Ishikawa (cell line): ENCODE results near the gene PRKCB.

Source experiments
- CEBPB ChIP-seq: IDR thresholded peaks from 2 replicates; pipeline ENCODE4 v1.6.1; 2012
- CREB1 ChIP-seq: IDR thresholded peaks from 2 replicates; pipeline ENCODE4 v1.6.1; 2012; ENCODE audit warnings: low read depth
- EGR1 ChIP-seq: IDR thresholded peaks from 2 replicates; pipeline ENCODE4 v1.6.1; 2012
- EP300 ChIP-seq: IDR thresholded peaks from 2 replicates; pipeline ENCODE4 v1.6.1; 2012; ENCODE audit warnings: borderline replicate concordance
- FOXM1 ChIP-seq: IDR thresholded peaks from 2 replicates; pipeline ENCODE4 v1.6.1; 2012; ENCODE audit warnings: low read depth, borderline replicate concordance
- NFIC ChIP-seq: IDR thresholded peaks from 2 replicates; pipeline ENCODE4 v1.6.1; 2012
- RAD21 ChIP-seq: IDR thresholded peaks from 2 replicates; pipeline ENCODE4 v1.6.1; 2012; ENCODE audit warnings: low read depth
- TAF1 ChIP-seq: IDR thresholded peaks from 2 replicates; pipeline ENCODE4 v1.6.1; 2012; ENCODE audit warnings: low read depth, mild to moderate bottlenecking
- TCF12 ChIP-seq: IDR thresholded peaks from 2 replicates; pipeline ENCODE4 v1.6.1; 2012; ENCODE audit warnings: low read depth
- TEAD4 ChIP-seq: IDR thresholded peaks from 2 replicates; pipeline ENCODE4 v1.6.1; 2012
- YY1 ChIP-seq: IDR thresholded peaks from 2 replicates; pipeline ENCODE4 v1.6.1; 2012; ENCODE audit warnings: low read depth
- ZBTB7A ChIP-seq: IDR thresholded peaks from 2 replicates; pipeline ENCODE4 v1.6.1; 2012; ENCODE audit warnings: low read depth
- TF ChIP-seq, protein P1 (sequence below): IDR thresholded peaks from 2 replicates; pipeline ENCODE4 v1.6.1; 2012
- TF ChIP-seq, protein P2 (sequence below): IDR thresholded peaks from 2 replicates; pipeline ENCODE4 v1.6.1; 2012
- TF ChIP-seq, protein P3 (sequence below): IDR thresholded peaks from 2 replicates; pipeline ENCODE4 v1.6.1; 2012; ENCODE audit warnings: low read depth, mild to moderate bottlenecking

The PRKCB gene

DNA sequence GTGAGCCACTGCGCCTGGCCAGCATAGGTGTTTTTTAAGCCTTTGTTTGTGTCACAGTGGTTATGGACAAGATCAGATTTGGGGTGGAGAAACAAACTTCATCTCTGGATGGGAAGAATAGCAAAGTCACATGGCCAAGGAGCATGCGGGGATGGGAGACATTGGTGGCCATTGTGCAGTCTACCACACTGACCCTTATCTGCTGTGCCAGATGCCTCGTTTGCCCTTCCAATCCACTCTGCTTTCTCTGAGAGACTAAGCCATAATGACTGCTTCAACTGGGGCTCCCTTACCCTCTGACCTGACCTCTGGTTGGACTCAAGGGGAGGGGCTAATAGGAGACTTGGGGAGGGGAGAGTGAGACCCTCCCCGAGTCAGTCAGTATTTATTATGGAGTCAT lies 166.8 kb downstream of the PRKCB start:
- TF ChIP-seq NFIC = no peak
- no peak for TF ChIP-seq EP300
- no peak for TF ChIP-seq EGR1
- TF ChIP-seq CREB1 = no peak
- TF ChIP-seq TCF12 = no peak
- TF ChIP-seq, protein P1, sequence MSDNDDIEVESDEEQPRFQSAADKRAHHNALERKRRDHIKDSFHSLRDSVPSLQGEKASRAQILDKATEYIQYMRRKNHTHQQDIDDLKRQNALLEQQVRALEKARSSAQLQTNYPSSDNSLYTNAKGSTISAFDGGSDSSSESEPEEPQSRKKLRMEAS = no peak
- TF ChIP-seq, protein P2, sequence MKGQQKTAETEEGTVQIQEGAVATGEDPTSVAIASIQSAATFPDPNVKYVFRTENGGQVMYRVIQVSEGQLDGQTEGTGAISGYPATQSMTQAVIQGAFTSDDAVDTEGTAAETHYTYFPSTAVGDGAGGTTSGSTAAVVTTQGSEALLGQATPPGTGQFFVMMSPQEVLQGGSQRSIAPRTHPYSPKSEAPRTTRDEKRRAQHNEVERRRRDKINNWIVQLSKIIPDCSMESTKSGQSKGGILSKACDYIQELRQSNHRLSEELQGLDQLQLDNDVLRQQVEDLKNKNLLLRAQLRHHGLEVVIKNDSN = no peak
- TF ChIP-seq YY1 = no peak
- no peak for TF ChIP-seq FOXM1
- no peak for TF ChIP-seq RAD21
- TF ChIP-seq TAF1 = no peak
- TF ChIP-seq, protein P3, sequence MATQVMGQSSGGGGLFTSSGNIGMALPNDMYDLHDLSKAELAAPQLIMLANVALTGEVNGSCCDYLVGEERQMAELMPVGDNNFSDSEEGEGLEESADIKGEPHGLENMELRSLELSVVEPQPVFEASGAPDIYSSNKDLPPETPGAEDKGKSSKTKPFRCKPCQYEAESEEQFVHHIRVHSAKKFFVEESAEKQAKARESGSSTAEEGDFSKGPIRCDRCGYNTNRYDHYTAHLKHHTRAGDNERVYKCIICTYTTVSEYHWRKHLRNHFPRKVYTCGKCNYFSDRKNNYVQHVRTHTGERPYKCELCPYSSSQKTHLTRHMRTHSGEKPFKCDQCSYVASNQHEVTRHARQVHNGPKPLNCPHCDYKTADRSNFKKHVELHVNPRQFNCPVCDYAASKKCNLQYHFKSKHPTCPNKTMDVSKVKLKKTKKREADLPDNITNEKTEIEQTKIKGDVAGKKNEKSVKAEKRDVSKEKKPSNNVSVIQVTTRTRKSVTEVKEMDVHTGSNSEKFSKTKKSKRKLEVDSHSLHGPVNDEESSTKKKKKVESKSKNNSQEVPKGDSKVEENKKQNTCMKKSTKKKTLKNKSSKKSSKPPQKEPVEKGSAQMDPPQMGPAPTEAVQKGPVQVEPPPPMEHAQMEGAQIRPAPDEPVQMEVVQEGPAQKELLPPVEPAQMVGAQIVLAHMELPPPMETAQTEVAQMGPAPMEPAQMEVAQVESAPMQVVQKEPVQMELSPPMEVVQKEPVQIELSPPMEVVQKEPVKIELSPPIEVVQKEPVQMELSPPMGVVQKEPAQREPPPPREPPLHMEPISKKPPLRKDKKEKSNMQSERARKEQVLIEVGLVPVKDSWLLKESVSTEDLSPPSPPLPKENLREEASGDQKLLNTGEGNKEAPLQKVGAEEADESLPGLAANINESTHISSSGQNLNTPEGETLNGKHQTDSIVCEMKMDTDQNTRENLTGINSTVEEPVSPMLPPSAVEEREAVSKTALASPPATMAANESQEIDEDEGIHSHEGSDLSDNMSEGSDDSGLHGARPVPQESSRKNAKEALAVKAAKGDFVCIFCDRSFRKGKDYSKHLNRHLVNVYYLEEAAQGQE = no peak
- no peak for TF ChIP-seq TEAD4
- no peak for TF ChIP-seq CEBPB
- no peak for TF ChIP-seq ZBTB7A

DNA sequence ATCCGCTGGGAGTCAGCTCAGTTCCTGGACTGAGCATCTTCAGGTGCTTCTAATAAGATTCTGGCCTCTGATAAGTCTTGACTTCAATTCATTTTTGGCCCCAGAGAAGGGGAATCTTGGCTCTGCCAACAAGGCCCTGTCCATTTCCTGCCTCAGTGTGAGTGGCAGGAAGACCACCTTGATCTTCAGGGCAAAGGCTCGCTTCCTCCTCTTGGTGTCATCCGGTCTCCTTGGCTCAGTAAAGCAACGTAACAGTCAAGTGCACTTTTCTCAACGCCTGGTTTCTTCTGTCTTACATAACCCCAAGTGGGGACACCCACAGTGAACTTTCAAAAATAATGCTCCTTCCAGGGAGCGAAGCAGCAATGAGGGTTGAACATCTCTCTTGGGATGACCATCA lies 169.8 kb downstream of the PRKCB start:
- no peak for TF ChIP-seq CREB1
- TF ChIP-seq ZBTB7A = no peak
- no peak for TF ChIP-seq YY1
- no peak for TF ChIP-seq NFIC
- TF ChIP-seq CEBPB = no peak
- TF ChIP-seq RAD21 = no peak
- TF ChIP-seq EP300 = no peak
- TF ChIP-seq, protein P1 = no peak
- no peak for TF ChIP-seq TCF12
- TF ChIP-seq, protein P2 = no peak

DNA sequence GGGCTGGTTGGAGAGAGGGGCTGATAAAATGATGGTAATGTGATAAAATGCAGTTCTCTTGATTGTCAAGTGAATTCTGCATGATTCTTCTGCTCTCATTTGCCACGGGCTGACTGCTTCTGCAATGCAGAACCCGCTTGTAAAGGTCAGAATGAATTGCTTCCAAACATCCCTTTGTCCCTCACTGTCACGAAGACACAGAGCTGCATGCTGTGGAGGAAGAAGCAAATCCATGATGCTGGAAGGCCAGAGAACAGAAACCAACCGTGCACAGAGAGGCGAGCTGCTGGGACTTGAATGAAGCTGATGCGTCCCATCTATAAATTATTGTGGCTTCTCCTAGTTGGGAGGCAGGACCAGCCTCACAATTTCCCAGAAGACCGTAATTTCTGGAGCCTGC lies 171.6 kb downstream of the PRKCB start:
- TF ChIP-seq CEBPB (no peak), EGR1 (no peak), CREB1 (no peak), FOXM1 (no peak), TAF1 (no peak), TCF12 (no peak), NFIC (no peak), TEAD4 (no peak), ZBTB7A (no peak), YY1 (no peak), RAD21 (no peak), EP300 (no peak)
- TF ChIP-seq, protein P3 = no peak
- TF ChIP-seq, protein P1 = no peak
- TF ChIP-seq, protein P2 = no peak

DNA sequence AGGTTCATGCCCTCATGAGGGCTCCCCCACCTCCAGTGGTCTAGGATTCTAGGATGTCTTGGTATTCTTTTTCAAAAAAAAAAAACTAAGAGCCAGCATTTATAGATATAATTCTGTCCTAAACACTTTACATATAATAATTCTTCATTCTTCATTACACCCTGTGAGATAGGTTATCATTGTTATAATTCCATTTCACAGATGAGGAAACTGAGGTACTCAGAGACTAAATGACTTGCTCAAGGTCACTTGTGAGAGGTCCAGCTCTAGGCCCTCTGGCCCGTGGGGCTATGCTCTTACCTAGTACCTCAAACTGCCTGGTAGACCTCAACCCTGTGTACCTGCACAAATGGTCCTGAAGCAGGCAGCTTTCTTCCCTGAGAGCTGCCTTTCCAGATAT lies 172.2 kb downstream of the PRKCB start:
- TF ChIP-seq TEAD4 (no peak), RAD21 (no peak), FOXM1 (no peak), CREB1 (no peak), TAF1 (no peak), EP300 (no peak), TCF12 (no peak), EGR1 (no peak), NFIC (no peak), CEBPB (no peak), ZBTB7A (no peak)
- TF ChIP-seq, protein P1 = no peak
- TF ChIP-seq, protein P3 = no peak
- TF ChIP-seq, protein P2 = no peak
